ENCODE data around the gene TNRC6C. TPM values are rescaled to one million over a fixed set of nuclear protein-coding genes. Genes with fewer than 3 reads are reported as not detected.

Gene TNRC6C
- total RNA-seq, 4 donors from 2014 or later = 4.7 to 9.0 (median 7.6) TPM

DNA sequence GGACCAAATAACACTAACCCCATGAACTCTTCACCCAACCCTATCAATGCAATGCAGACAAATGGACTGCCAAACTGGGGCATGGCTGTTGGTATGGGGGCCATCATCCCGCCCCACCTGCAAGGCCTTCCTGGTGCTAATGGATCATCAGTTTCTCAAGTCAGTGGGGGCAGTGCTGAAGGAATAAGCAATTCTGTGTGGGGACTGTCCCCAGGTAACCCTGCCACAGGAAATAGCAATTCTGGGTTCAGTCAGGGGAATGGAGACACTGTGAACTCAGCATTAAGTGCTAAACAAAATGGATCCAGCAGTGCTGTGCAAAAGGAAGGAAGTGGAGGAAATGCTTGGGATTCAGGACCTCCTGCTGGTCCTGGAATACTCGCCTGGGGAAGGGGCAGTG is 91.1 kb downstream of the TNRC6C start:
- Histone ChIP-seq H3K27me3 (no peaks in the 10 kb centered on the region), H3K4me1 (peaks cover 38 to 53% of the 10 kb centered on the region in 2 donors), H3K4me3 (no peak overlapping the region), H3K9me3 (no peaks in the 10 kb centered on the region), H3K36me3 (peaks cover 0 to 28% of the 10 kb centered on the region in 2 donors), H3K27ac (peak overlapping the region in 2 of 4 donors; percentile 93 to 94)
- DNase-seq = no peak
- intact Hi-C loops (cut with DNase I; ENCODE audit: low total_unique reads) = no loop called here
- in situ Hi-C loops (cut with MboI; ENCODE audit: low sequenced_read_pairs in 4 of 4) = no loop called here
- no peak for ATAC-seq
- TF ChIP-seq POLR2A (IDR thresholded peaks at IDR 0.05) = no peak

DNA sequence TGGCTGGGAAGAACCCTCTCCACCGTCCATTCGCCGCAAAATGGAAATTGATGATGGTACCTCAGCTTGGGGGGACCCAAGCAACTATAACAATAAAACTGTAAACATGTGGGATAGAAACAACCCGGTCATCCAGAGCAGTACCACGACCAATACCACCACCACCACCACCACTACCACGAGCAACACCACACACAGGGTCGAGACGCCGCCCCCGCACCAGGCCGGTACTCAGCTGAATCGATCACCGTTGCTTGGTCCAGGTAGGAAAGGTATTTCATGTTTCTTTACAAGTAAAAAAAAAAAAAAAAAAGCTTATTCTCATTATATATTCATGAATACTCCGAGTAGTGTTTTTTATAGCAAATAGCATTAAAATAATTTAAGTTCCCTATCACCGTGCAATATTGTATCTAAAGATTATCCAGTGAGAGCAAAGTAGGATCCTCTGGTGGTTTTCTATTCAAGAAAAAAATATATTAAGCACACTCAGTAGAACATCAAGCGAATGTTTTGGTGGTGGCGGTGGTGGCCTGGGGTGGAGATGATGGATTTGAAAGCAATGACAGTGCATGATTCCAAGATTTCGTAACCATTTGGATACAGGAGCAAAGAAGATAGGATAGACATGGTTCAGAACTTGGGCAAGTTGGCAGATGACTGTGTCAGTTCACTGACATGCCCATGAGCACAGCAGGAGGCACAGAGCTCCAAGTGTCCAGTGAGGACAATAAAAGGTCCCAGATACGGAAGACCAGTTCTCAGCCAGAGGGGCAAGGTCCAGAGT is 92.9 kb downstream of the TNRC6C start:
- Histone ChIP-seq H3K4me3 (no peak overlapping the region), H3K36me3 (peaks cover 0 to 30% of the 10 kb centered on the region in 2 donors), H3K9me3 (no peaks in the 10 kb centered on the region), H3K27ac (peak overlapping the region; percentile 64 to 94 (median 80)), H3K4me1 (peaks cover 27 to 44% of the 10 kb centered on the region in 2 donors), H3K27me3 (no peaks in the 10 kb centered on the region)
- intact Hi-C loops (cut with DNase I; ENCODE audit: low total_unique reads) (no loop called here), in situ Hi-C loops (cut with MboI; ENCODE audit: low sequenced_read_pairs in 4 of 4) (no loop called here)
- DNase-seq (peak; percentile 27 to 39), ATAC-seq (peak; percentile 78 to 84)
- TF ChIP-seq, protein P1, sequence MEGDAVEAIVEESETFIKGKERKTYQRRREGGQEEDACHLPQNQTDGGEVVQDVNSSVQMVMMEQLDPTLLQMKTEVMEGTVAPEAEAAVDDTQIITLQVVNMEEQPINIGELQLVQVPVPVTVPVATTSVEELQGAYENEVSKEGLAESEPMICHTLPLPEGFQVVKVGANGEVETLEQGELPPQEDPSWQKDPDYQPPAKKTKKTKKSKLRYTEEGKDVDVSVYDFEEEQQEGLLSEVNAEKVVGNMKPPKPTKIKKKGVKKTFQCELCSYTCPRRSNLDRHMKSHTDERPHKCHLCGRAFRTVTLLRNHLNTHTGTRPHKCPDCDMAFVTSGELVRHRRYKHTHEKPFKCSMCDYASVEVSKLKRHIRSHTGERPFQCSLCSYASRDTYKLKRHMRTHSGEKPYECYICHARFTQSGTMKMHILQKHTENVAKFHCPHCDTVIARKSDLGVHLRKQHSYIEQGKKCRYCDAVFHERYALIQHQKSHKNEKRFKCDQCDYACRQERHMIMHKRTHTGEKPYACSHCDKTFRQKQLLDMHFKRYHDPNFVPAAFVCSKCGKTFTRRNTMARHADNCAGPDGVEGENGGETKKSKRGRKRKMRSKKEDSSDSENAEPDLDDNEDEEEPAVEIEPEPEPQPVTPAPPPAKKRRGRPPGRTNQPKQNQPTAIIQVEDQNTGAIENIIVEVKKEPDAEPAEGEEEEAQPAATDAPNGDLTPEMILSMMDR (IDR thresholded peaks at IDR 0.05 in 4 of 5, conservative IDR thresholded peaks at IDR 0.05 in 1 of 5) = no peak
- no peak for TF ChIP-seq POLR2A (IDR thresholded peaks at IDR 0.05)

DNA sequence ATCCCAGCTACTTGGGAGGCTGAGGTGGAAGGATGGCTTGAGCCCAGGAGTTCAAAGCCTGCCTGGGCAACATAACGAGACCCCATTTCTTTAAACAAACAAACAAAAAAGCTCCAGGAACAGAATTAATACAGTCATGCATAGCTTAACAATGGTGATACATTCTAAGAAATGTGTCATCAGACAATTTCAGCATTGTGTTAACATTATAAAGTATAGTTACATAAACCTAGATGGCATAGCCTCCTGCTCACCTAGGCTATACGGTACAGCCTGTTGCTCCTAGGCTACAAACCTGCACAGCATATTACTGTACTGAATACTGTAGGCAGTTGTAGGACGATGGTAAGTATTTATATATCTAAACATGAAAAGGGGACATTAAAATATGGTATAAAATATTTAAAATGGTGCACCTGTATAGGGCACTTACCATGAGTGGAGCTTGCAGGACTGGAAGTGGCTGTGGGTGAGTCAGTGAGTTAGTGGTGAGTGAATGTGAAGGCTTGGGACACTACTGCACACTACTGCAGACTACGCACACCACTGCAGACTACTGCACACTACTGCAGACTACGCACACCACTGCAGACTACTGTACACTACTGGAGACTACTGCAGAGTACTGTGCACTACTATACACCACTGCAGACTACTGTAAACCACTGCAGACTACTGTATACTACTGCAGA is 95.4 kb downstream of the TNRC6C start:
- H3K9me3 ChIP-seq = no peaks in the 10 kb centered on the region
- in situ Hi-C loops (cut with MboI; ENCODE audit: low sequenced_read_pairs in 4 of 4) = no loop called here
- no peak overlapping the region for H3K4me3 ChIP-seq
- H3K4me1 ChIP-seq = peaks cover 29 to 43% of the 10 kb centered on the region in 2 donors
- intact Hi-C loops (cut with DNase I; ENCODE audit: low total_unique reads) = no loop called here
- H3K27me3 ChIP-seq = no peaks in the 10 kb centered on the region
- peaks cover 0 to 28% of the 10 kb centered on the region in 2 donors for H3K36me3 ChIP-seq
- no peak for ATAC-seq
- TF ChIP-seq POLR2A (IDR thresholded peaks at IDR 0.05) = no peak
- TF ChIP-seq, protein P1 (IDR thresholded peaks at IDR 0.05 in 4 of 5, conservative IDR thresholded peaks at IDR 0.05 in 1 of 5) = no peak
- H3K27ac ChIP-seq = peak overlapping the region in 2 of 4 donors; percentile 93 to 94
- DNase-seq = no peak

DNA sequence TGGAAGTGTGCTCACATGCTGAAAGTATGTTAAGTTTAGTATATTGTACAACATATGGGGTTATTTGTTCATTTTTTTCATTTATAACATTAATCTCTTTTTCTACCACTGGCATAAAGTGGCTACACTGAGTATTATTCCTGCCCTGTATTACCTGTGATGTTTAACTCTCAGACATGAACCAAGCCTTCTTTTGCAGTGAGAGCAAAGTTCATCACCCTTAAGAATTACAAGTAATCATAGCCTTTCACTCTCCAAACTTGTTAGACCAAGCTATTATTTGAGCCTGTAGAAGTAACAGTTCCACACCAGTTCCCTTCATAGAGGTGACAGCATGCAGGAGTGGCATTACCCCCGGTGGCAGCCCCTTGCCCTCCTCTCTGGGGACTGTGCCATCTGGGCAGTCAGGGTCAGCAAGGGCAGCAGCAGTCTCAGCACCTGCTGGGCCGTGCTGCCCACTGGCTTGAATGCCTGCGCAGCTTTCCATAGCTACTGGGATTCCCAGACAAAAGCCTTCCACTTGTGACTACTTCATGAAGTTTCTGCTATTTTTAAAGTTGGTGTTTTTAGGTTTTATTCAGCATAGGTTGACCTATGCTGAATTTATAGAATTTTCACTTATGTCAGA is 98.7 kb downstream of the TNRC6C start:
- no peak overlapping the region for H3K4me3 ChIP-seq

More for the DNA sequence above, 98.7 kb downstream of the TNRC6C start:
- TF ChIP-seq POLR2A (IDR thresholded peaks at IDR 0.05) = no peak
- TF ChIP-seq, protein P1 (IDR thresholded peaks at IDR 0.05 in 4 of 5, conservative IDR thresholded peaks at IDR 0.05 in 1 of 5) = no peak
- intact Hi-C loops (cut with DNase I; ENCODE audit: low total_unique reads) (loop anchor here (5.0 kb wide), 1 partner anchor 40 kb away; no protein-coding TSS in a partner anchor), in situ Hi-C loops (cut with MboI; ENCODE audit: low sequenced_read_pairs in 4 of 4) (no loop called here)
- peak; percentile 28 to 38 for ATAC-seq
- H3K4me1 ChIP-seq = peaks cover 55 to 59% of the 10 kb centered on the region in 2 donors
- H3K27me3 ChIP-seq = no peaks in the 10 kb centered on the region
- peak overlapping the region; percentile 82 to 88 (median 86) for H3K27ac ChIP-seq
- no peaks in the 10 kb centered on the region for H3K9me3 ChIP-seq
- peak in 1 of 2 donors; percentile 38 for DNase-seq
- peaks cover 0 to 13% of the 10 kb centered on the region in 2 donors for H3K36me3 ChIP-seq
